ENCODE measurements around the gene TFPI. TPM values are rescaled to one million over a fixed set of nuclear protein-coding genes. Genes with fewer than 3 reads are reported as not detected.

Gene TFPI
- total and polyA plus RNA-seq, 10 of the 15 experiments (the other 5 are each of a cell fraction or from before 2014, with no cell fraction given): 0.07 to 0.59 (median 0.34) TPM

DNA sequence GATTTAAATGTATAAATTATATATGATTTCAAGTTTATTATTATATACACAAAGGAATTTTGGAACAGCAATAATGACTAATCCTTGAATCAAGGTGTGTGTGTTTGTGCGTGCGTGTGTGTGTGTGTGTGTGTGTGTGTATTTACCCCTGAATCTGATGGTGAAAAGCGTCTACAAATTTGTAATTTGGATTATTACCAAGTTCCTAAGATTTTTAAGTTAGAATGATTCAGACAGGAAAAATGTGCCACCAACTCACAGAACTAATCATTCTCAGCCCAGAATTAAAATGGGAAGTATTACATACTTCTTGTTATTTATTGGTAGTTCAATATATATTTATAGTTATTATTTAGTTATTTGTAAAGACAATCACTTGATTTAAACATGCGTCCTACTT is 118.5 kb downstream of the TFPI start (continued):
- no peak for TF ChIP-seq ZNF687 (IDR thresholded peaks at IDR 0.05)
- TF ChIP-seq WRNIP1 (IDR thresholded peaks at IDR 0.05; ENCODE audit: borderline replicate concordance, low read depth, low read length): no peak
- TF ChIP-seq ZBTB4 (CRISPR knock-in tag; IDR thresholded peaks at IDR 0.05): no peak
- TF ChIP-seq, protein P1, sequence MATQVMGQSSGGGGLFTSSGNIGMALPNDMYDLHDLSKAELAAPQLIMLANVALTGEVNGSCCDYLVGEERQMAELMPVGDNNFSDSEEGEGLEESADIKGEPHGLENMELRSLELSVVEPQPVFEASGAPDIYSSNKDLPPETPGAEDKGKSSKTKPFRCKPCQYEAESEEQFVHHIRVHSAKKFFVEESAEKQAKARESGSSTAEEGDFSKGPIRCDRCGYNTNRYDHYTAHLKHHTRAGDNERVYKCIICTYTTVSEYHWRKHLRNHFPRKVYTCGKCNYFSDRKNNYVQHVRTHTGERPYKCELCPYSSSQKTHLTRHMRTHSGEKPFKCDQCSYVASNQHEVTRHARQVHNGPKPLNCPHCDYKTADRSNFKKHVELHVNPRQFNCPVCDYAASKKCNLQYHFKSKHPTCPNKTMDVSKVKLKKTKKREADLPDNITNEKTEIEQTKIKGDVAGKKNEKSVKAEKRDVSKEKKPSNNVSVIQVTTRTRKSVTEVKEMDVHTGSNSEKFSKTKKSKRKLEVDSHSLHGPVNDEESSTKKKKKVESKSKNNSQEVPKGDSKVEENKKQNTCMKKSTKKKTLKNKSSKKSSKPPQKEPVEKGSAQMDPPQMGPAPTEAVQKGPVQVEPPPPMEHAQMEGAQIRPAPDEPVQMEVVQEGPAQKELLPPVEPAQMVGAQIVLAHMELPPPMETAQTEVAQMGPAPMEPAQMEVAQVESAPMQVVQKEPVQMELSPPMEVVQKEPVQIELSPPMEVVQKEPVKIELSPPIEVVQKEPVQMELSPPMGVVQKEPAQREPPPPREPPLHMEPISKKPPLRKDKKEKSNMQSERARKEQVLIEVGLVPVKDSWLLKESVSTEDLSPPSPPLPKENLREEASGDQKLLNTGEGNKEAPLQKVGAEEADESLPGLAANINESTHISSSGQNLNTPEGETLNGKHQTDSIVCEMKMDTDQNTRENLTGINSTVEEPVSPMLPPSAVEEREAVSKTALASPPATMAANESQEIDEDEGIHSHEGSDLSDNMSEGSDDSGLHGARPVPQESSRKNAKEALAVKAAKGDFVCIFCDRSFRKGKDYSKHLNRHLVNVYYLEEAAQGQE (IDR thresholded peaks at IDR 0.05; ENCODE audit: low read depth, low read length): no peak
- TF ChIP-seq ESRRA (IDR thresholded peaks at IDR 0.05; ENCODE audit: low read length): no peak
- TF ChIP-seq POLR2A (IDR thresholded peaks at IDR 0.05; ENCODE audit: low read depth, low read length): no peak
- no peak for TF ChIP-seq SMAD1 (IDR thresholded peaks at IDR 0.05; ENCODE audit: low read depth, partially characterized antibody)
- TF ChIP-seq, protein P2, sequence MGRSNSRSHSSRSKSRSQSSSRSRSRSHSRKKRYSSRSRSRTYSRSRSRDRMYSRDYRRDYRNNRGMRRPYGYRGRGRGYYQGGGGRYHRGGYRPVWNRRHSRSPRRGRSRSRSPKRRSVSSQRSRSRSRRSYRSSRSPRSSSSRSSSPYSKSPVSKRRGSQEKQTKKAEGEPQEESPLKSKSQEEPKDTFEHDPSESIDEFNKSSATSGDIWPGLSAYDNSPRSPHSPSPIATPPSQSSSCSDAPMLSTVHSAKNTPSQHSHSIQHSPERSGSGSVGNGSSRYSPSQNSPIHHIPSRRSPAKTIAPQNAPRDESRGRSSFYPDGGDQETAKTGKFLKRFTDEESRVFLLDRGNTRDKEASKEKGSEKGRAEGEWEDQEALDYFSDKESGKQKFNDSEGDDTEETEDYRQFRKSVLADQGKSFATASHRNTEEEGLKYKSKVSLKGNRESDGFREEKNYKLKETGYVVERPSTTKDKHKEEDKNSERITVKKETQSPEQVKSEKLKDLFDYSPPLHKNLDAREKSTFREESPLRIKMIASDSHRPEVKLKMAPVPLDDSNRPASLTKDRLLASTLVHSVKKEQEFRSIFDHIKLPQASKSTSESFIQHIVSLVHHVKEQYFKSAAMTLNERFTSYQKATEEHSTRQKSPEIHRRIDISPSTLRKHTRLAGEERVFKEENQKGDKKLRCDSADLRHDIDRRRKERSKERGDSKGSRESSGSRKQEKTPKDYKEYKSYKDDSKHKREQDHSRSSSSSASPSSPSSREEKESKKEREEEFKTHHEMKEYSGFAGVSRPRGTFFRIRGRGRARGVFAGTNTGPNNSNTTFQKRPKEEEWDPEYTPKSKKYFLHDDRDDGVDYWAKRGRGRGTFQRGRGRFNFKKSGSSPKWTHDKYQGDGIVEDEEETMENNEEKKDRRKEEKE (IDR thresholded peaks at IDR 0.05): no peak

Measured in GM12878 (cell line).